Measurements from ENCODE around the gene MSTO1.
A peak's percentile ranks its signal among the peaks of the same experiment; 100 is the strongest.

GRCh38 chr1:155651861-155652661 lies 42.0 kb downstream of the MSTO1 start:
- TF ChIP-seq CTCF (IDR thresholded peaks at IDR 0.05): peak in 1 of 3 experiments; percentile 0
- TF ChIP-seq POLR2AphosphoS5 (IDR thresholded peaks at IDR 0.05): no peak
- no peak for TF ChIP-seq POLR2A (IDR thresholded peaks at IDR 0.05; ENCODE audit: low read depth)
- TF ChIP-seq EP300 (IDR thresholded peaks at IDR 0.05): no peak

Data from esophagus muscularis mucosa (tissue), 4 donors.